Measurements from ENCODE around the gene CETN3.
A peak's percentile ranks its signal among the peaks of the same experiment; 100 is the strongest.

The CETN3 gene

GRCh38 chr5:90402521-90403255, 6.9 kb downstream of the CETN3 start:
- H3K4me3 ChIP-seq (ENCODE audit: low read depth, low read length), result no peak overlapping the region
- no peak for DNase-seq (ENCODE audit: low read depth)
- TF ChIP-seq CTCF (conservative IDR thresholded peaks at IDR 0.05; ENCODE audit: low read depth, low read length), result no peak

GRCh38 chr5:90399251-90399650, 10.3 kb downstream of the CETN3 start:
- no peak for TF ChIP-seq CTCF (conservative IDR thresholded peaks at IDR 0.05; ENCODE audit: low read depth, low read length)
- DNase-seq (ENCODE audit: low read depth), result peak; percentile 8
- H3K4me3 ChIP-seq (ENCODE audit: low read depth, low read length), result no peak overlapping the region

GRCh38 chr5:90398726-90399125, 10.8 kb downstream of the CETN3 start:
- TF ChIP-seq CTCF (conservative IDR thresholded peaks at IDR 0.05; ENCODE audit: low read depth, low read length), result no peak
- H3K4me3 ChIP-seq (ENCODE audit: low read depth, low read length), result no peak overlapping the region
- no peak for DNase-seq (ENCODE audit: low read depth)

- H3K4me3 ChIP-seq (ENCODE audit: low read depth, low read length), result no peak overlapping the region
- no peak for TF ChIP-seq CTCF (conservative IDR thresholded peaks at IDR 0.05; ENCODE audit: low read depth, low read length)
- DNase-seq (ENCODE audit: low read depth), result no peak
Observed at GRCh38 chr5:90395005-90395404, 14.6 kb downstream of the CETN3 start.

GRCh38 chr5:90390928-90391327, 18.6 kb downstream of the CETN3 start:
- TF ChIP-seq CTCF (conservative IDR thresholded peaks at IDR 0.05; ENCODE audit: low read depth, low read length), result no peak
- no peak overlapping the region for H3K4me3 ChIP-seq (ENCODE audit: low read depth, low read length)
- DNase-seq (ENCODE audit: low read depth), result no peak

GRCh38 chr5:90390326-90390725, 19.2 kb downstream of the CETN3 start:
- DNase-seq (ENCODE audit: low read depth), result no peak

More at GRCh38 chr5:90390326-90390725, 19.2 kb downstream of the CETN3 start:
- no peak for TF ChIP-seq CTCF (conservative IDR thresholded peaks at IDR 0.05; ENCODE audit: low read depth, low read length)
- H3K4me3 ChIP-seq (ENCODE audit: low read depth, low read length), result no peak overlapping the region
